GM19240 (cell line): ENCODE results near the gene FOXJ1.
A peak's percentile ranks its signal among the peaks of the same experiment; 100 is the strongest.
"Not testable (repeated sequence)": the region's sequence is repeated elsewhere in the genome, so short reads cannot be mapped to it uniquely, and the experiment has no call there.

ENCODE experiments used
- DNase-seq: peaks from one replicate; pipeline ENCODE4 v3.0.0; 2011; ENCODE audit warnings: low spot score; ENCODE audit not compliant: insufficient read length

FOXJ1 gene, protein sequence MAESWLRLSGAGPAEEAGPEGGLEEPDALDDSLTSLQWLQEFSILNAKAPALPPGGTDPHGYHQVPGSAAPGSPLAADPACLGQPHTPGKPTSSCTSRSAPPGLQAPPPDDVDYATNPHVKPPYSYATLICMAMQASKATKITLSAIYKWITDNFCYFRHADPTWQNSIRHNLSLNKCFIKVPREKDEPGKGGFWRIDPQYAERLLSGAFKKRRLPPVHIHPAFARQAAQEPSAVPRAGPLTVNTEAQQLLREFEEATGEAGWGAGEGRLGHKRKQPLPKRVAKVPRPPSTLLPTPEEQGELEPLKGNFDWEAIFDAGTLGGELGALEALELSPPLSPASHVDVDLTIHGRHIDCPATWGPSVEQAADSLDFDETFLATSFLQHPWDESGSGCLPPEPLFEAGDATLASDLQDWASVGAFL

DNA sequence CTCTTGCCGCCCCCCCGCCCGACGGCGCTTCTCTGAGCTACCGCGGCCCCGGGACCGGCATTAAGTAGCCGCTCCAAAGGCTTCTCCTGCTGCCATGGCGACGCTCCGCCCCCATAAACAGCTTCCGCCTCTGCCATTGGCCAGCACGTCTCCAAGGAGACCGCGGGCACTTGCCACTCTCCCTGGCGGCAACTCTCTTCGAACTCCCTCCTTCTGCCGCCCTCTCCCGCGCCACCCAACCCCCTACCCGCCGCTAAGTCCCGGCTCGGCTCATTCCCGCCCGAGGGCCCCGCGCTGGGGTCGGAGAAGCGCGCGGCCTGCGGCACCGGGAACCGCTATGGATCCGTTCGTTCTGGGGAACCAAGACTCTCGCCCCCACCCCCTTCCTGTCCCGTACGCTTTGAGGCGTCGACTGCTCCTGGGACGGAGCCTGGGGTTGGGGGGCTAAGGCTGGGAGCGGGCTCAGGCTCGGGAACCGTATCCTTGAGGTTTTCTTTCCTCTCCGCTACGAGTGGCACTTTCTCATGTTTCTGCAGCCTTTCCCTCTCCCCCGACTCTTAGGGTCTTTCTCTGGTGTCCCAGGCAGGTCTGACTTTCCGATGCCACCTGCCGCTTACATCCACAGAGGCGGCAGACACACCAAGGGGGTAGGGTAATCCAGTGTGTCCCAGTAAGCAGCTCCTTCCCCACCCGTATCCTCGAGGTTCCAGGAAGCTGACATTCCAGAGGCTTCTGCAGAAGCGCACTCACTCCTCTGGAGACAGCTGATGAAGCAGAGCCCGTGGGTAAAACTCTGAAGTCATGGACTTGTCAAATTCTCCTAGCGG is at the start of gene FOXJ1:
Gene FOXJ1, minus strand, starts transcription at position 34 of the 827 bp plus-strand sequence. CDS start 850 bp downstream, outside the sequence.
- peak; percentile 96 for DNase-seq

DNA sequence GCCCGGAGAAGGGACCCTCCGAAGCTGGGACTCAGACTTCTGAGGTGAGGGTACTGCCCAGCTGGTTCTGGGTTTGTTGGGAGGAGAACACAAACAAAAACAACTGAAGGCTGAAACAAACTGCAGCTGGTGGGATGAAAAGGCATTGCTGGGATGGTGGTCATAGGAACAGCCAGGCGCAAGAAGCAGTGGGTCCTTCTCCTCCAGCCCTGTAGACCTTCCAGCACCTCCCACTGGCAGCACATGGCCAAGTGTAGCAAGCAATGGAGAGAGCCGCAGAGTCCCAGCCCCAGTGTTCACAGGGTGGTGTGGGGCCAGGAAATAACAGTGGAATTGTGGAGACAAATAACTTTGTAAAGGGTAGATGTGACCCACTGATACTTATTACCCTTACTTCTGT is 48.7 kb upstream of the FOXJ1 start:
- no peak for DNase-seq

GRCh38 chr17:76189247-76189646 is 48.2 kb upstream of the FOXJ1 start:
- no peak for DNase-seq

DNA sequence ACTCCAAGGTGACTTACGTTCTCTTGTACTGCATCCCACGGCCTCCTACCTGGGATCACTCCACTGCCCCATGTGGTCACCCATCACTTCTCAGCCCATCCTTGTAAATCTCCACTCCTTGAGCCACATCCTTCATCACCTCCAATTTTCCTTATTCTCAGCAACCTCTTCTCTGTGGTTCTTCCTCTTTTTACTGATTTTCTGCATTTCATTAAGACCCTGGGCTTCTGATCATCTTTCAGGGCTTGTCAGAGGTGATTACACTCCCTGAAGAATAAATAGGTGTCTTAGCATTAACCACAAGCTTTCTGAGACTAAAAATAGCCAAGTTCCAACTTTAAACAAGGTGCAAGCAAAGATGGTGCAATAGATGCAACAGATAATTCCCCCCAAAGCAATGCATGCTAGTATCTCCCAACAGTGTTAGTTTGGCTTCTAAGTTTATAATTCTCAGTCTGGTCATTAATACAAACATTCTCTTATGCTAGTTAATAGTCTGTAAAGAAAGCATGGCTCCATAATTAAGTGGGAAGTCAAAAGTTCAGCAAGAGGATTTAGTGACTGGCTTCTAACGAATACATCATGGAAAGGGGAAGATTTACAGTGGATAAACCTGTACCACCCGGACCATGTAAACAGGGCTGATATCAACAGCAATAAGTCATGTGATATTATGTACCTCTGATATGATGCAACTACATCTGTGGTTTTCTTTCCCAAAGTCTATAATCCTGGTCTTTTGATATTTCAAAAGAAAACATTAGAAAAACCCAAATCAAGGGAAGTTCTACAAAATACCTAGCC is 47.4 kb upstream of the FOXJ1 start:
- DNase-seq: no peak

- not testable (repeated sequence) for DNase-seq
These were observed 45.7 kb upstream of the FOXJ1 start for GRCh38 chr17:76186774-76187173.

GRCh38 chr17:76184290-76184689 is 43.2 kb upstream of the FOXJ1 start:
- no peak for DNase-seq

DNA sequence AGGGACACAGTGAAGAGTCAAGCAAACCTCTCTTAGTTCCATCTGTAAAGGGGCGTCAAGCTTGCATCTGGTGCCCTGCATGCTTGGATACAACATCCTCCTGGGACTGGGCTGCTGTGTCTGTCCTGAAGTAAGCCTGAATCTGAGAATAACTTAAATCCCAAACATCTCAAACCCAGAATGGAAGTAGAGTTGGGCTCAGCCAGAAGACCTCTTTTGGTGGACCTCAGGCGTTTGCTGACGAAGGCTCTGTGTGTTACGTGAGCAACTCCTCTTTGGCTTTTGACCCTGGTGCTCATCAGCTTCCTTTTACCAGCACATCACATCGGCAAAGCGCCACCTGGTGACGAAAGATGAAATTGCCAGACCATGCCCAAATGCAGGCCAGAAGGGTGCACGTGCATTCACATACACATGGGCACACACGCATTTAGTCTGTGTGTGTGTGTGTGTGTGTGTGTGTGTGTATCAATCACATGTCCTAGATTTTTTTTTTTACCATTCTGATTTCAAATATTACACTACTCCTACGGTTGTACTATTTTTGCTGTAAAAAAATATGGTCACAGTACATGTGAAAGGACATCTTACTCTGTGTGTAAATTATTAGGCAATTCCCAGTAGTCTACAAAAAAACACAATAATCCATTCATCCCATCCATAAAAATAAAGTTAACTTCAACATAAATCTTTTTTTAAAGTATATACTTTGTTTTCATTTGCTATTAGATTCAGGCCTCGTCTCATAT is 41.1 kb upstream of the FOXJ1 start:
- DNase-seq: peak; percentile 80

DNA sequence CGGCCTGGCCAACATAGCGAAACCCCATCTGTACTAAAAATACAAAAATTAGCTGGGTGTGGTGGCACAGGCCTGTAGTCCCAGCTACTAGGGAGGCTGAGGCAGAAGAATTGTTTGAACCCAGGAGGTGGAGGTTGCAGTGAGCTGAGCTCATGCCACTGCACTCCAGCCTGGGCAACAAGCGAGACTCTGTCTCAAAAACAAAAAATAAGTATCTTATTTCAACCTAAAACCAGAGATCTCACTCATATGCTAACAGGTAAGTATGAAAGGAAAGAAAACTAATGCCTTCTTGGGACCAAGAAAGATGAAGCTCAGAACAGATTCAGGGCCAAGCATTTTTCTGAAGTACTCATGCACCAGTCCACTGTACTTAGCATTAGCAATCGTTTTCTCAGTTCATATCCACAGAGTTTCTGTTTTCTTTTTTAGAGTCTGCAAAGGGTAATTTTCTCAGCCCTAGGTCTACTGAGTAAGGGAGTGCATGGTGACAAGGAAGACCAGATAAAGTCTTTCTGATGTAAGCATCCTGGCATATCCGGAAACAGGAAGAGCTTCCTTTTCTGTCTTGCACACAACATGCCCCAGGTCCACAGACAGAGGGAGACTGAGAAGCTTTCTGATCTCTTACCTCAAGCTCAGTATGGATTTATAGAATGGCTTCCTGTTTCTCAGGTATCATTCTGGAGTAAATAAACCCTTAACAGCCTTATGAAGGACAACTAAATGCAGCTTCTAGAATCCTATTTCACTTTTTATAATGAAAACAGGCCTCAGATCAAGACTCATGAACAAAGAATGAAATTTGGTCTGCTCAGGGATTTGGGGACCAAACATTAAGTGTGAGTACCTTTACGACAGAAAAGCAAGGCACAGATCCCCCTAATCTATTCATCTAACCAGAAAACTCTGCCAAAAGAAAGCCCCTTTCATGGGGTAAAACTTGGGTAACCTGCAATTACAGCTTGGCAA is 38.7 kb upstream of the FOXJ1 start:
- DNase-seq: peak; percentile 40

DNA sequence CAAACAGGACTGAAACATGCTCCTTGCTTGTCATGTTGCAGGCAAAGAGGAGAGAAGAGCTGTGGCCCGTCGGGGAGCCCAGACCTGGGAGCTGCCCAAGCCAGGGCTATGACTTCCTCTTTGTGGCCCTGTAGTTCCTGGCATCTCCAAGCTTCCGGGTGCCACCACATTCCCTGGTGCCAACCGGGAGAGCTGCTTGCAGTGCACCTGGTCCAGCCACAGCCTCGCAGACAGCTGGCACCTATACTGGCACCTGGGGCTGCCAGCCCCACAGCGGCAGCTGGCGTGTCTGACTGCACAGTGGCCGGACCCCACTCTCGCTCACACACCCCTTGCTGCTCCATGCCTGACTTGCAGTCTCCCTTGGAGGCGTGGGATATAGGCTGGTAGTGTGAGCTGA is 37.1 kb upstream of the FOXJ1 start:
- no peak for DNase-seq

DNA sequence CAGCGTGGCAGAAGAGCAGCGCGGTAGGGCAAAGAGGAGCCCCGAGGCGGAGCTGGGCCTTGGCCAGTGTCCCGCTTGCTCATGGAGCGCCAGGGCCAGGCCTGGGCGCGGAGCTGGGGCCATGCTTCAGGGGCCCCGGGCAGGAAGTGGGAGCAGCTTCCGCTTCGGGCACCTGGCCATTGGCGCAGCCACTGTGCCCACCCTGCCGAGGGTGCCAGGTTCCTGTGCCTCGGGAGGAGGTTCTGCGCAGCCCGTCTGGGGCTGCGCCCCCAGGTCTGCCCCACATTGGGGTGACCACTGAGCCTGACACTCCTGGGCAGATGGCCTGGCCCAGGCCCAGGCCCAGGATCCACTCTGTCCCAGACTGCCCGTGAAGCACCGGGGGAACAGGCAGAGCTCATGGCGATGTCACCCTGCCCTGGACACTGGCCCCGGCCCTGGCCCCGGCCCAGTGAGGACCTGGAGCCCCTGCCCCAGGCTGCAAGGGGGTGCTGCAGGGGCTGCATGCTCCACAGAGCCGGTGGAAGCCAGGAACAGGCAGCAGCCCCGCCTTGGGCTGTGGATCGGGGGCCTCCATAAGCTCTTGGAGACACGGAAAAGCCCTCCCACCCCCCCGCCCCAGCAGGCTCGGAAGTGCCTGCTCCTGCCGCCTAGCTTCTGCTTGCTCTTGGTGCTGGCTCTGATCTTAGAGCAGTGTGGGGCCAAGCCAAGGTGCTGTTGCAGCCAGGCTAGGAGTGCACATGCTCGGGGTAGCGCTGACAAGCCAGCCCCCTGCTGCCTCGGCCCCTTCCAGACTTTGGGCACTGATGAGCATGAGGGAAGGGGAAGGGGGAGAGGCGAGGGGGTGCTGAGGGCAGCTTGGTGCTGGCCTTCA is 35.9 kb upstream of the FOXJ1 start:
- DNase-seq: no peak

GRCh38 chr17:76174037-76174436 is 33.0 kb upstream of the FOXJ1 start:
- no peak for DNase-seq

- no peak for DNase-seq
These were observed 32.4 kb upstream of the FOXJ1 start for GRCh38 chr17:76173474-76173873.

- DNase-seq: no peak
These were observed 30.7 kb upstream of the FOXJ1 start for GRCh38 chr17:76171706-76172105.

DNA sequence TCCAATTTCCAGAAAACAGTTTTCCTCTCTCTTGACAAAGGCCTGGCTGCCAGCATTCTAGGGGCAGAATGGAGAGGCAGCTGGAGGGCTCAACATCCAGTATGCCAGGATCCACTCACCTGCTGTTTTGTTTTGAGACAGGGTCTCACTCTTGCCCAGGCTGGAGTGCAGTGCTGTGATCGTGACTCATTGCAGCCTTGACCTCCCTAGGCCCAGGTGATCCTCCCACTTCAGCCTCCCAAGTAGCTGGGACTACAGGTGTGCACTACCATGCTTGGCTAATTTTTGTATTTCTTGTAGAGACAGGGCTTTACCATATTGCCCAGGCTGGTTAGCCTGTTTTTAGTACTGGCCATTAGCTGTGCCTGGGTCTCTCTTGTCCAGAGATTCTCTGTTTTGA is 29.1 kb upstream of the FOXJ1 start:
- DNase-seq: no peak

DNA sequence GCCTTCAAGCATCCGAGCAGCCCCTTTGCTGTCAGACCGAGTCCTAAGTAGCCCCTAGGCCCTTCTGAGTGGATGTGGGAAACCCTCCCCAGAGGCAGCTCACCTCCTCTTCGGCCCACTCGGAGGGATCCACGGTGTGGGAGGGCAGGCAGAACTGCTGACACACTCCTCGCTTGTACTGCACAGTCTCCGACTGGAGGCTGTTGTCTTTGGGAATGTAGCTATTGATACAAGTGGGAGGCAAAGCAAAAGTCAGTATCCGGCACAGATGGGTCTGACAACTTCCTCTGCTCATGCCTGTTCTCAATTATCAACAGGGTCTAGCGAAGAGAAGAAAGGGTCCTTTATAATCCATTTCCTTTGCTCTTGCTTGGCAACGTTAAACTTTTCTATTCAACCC is 25.9 kb upstream of the FOXJ1 start:
- no peak for DNase-seq

GRCh38 chr17:76166168-76166567 is 25.1 kb upstream of the FOXJ1 start:
- DNase-seq: no peak

- DNase-seq: no peak
These were observed 23.3 kb upstream of the FOXJ1 start for GRCh38 chr17:76164331-76164730.

- DNase-seq: no peak
These were observed 22.9 kb upstream of the FOXJ1 start for GRCh38 chr17:76163919-76164318.
